GM18870 (cell line): ENCODE results near the gene MDFI.

Experiments
- ATAC-seq: cut with Tn5 transposase; IDR thresholded peaks from one replicate; pipeline ENCODE4 v1.9.1; 2021; ENCODE audit warnings: moderate library complexity; ENCODE audit not compliant: unreplicated experiment

The MDFI gene

DNA sequence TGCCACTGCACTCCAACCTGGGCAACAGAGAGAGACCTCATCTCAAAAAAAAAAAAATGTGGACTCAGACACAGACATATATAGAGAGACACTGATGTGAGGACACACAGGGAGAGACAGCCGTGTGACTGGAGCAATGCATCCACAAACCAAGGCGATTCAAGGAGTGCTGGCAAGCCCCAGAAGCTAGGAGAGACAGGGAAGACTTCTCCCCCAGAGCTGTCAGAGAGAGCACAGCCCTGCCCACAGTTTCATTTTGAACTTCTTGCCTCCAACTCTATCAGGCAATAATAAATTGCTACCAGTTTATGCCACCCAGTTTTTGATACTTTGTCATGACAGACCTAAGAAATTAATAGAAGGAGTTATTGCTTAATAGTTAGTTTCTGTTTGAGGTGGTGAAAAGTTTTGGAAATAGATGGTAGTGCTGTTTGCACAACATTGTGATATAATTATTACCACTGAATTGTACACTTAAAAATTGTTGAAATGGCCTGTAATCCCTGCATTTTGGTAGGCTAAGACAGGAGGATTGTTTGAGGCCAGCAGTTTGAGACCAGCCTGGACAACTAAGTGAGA, 5.1 kb upstream of the MDFI start:
- no peak for ATAC-seq

DNA sequence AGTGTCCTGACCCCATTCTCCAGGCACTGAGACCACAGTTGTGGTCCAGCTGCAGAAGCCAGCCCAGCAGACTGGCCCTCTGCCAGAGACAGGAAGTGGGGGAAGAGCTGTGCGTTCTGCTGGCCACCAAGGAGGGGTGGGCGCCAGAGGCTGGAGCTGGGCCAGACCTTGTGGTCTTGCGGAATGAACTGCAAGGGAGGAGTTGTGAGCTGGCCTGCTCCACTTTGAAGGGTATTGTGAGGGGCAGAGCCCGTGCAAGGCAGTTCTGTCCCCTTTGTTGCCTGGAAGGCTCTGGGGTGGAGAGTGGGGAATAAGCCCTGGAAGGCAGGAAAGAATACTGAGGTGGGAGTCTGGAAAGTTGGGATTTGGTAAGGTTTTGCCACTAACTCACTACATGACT, 3.6 kb upstream of the MDFI start:
- no peak for ATAC-seq

DNA sequence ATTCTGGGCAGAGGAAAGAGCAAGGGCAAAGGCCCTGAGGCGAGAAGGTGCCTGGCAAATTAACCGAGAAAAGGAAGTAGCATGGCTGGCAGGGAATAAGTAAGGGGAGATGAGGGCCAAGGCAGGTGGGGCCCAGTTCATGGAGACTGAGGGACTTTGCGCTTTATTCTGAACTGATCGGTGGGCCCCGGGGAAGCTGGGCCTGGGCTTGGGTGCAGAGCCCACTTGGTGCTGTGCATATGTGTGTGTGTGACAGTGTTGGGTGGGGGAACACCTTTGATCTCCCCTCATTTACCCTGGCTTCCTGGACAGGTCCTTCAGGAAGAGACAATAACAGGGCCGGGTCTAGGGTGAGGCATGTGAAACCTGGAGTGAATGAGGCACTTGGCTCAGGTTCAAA, 2.9 kb upstream of the MDFI start:
- no peak for ATAC-seq

DNA sequence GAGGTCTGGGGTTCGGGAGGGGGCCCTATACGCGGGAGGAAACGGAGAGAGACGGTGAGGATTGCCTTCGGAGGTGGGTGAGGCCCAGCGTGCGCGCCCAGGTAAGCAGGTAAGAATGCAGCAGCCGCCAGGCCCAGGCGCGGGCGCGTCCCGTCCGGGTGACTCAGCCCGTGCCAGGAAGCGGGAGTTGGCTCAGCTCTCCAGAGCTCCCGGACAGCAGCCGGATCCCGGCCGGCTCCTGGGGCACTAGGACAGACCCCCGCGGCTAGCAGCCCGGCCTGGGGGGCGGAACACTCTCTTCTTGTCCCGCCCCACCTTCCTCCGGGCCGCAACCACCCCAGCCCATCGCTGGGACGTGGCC, 1.5 kb upstream of the MDFI start:
- no peak for ATAC-seq

DNA sequence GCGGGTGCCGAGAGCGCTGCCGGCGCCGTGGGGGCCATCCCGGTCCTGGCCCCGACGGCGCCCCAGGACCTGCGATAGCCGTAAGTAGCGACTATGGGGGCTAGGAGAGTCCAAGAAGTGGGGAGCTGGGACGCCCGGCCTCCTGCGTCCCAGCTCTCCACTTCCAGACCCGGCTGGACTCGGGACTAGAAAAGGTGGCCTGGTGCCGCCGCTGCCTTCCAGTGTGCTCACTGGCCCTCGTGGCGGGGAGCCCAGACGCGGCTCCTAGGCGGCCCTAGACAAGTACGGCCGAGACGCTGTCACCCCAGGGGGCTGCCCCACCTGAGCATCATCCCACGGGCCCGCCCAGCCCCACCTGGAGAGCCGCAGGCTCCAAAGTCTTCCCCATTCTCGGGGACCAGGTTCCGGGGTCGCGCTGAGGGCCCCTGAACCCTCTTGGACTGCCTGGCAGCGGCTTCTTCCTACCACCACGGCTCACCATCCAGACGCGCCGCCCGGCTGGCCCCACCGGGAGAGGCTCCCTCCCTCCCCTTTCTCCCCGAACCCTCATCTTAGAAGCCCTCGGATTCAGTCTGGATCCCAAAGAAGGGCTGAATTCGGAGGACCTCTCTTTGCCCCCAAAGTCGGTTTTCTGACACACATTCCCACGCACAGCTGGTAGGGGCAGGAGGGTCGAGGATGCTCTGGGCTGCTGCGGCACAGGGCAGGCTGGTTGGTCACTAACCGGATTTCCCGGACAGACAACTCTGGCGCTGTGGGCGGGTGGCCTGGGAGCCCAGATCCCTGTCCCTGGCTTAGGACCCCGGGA, 870 bp upstream of the MDFI start:
- no peak for ATAC-seq

DNA sequence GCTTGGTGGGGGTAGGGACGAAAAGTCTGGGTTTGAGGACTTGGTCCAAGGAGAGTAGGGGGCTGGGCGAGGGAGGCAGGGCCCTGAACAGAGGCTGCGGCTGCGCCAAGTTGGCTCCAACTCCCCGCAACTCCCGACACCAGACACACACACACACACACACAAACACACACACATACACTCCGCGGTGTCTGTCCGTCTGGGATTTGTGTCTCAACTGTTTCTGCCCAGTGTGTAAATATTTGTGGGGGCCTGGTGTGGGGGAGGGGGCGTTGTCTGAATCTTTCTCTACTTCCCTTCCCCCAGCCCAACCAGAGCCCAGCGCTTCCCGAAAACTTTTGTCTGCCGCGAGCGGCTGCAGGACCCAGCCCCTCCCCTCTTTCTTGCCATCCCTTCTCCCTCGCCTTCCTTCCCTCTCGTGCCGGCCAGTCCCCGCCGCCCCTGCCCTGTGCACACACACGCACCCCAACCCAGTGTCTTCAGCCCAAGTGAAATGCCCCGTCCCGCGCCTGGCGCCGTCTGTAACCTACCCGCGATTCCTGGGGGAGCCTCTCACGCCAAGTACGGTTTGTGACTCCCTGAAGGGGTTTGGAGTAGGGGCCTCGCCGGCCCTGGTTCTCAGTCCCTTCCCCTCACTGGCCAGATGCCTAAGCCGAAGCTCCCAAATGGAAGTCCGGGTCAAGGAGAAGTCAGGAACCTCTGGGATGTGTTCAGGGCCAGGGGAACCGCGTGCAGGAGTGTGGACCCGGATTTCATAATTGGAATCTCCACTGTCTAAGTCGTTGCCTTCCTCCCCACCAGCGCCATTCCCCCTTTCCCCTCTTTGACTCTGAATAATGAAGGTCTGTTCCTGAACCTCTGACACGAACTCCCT, 904 bp downstream of the MDFI start:
- no peak for ATAC-seq

DNA sequence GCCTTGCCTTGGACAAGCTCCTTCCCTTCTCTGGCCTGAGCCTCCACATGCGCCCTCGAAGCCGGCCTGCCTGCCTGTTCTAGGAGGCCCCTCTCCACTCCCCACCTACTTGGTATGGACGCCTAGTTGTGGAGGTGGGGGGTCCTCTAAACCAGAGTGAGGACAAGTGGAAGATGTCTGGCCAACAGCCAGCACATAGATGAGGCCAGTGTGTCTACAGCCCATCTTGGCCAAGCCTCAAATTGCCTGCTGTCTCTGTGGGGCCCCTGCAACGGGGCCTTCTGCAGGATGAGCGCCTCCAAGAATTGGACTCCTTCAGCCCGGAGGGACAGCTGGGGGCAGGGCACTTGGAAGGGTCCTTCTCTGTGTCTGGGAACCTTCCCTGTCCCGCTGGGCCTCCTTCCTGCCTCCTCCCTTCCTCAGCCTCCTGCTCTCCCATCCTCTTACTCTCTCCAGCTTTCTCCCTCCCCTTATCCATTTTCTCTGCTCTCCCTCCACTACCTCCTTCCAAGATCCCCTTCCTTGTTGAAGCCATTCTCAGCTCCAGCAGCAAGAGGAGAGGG, 1.6 kb downstream of the MDFI start:
- no peak for ATAC-seq

DNA sequence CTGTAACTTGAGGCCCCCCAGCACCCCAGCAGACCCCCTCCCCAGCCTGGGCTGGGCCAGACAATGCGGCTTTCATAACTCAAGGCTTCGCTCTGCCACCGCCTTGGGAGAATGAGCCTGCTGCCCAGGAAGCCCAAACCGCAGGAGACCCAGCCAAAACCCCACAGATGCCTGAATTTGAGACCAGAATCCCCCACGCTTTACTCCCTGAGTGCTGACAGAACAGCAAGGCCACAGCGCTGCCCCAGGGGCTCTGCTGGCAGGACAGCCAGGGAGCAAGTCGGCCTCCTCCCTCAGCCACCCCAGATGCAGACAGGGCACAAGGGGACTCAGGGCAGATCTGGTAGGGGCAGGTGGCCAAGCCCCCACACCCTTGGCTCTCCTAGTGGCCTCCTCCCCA, 2.2 kb downstream of the MDFI start:
- no peak for ATAC-seq

DNA sequence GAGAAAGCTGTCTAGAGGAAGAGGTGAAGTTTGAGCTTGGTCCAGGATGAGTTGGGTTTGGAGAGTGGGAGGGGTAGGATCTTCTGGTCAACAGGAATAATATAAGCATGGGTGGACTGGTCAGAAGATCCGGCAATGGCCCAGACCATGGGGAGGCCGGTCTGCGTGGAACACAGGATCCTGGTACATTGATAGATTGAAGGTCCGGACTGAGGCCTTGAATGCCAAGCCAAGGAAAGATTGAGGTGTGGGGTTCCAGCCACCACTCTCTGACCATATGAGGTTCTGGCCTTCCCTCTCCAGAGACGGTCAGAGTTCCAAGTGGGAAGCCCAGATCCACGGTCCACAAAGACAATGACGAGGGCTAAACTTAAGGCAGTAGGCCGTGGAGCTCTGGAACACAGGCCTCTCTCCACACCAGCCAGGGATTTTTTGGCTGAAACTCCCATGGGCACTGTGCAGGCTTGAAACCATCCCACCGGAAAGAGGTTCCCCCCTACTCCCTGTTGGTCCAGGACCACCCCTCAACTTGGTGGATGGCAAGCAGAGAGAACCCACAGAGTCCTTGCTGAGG, 3.2 kb downstream of the MDFI start:
- ATAC-seq: no peak

DNA sequence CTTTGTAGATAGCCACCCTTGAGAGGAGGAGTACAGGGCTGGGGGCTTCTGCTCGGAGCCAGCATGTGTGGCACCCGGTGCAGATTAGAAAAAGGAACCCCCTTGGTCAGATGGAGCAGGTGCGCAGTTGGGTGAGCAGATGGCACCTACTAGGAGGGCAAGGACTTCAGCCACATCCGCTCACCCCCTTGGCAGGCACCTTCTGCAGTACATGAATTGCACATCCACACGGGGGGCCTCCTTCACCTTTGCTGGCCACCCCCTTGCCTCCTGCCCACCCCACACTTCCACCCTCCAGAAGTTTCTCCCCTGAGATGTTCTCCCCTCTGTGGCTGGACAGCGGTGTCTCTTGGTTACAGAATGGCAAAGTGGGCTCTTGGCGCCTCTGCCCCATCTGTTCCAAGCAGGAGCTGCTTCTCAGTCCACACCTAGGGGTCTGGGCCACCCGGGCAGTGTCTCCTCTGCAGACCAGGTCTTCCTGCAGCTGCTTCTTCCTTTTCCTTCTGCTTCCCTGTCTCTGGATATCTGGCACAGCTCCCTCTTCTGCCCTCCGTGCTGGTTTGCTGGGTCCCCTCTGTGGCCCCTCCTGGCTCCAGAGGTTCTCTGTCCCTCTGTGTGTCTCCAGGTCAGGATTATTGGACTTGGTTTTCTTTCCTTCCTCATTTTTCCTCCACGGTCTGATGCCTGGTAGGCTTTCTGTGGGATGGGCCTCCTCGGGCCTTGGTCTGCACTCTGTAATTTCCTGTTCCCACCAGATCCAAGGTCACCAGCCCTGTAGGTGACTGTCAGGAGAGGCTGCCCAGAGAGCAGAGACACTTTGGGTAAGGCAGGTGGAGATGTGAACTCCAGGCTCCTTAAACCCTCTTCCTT, 4.1 kb downstream of the MDFI start:
- ATAC-seq: no peak

DNA sequence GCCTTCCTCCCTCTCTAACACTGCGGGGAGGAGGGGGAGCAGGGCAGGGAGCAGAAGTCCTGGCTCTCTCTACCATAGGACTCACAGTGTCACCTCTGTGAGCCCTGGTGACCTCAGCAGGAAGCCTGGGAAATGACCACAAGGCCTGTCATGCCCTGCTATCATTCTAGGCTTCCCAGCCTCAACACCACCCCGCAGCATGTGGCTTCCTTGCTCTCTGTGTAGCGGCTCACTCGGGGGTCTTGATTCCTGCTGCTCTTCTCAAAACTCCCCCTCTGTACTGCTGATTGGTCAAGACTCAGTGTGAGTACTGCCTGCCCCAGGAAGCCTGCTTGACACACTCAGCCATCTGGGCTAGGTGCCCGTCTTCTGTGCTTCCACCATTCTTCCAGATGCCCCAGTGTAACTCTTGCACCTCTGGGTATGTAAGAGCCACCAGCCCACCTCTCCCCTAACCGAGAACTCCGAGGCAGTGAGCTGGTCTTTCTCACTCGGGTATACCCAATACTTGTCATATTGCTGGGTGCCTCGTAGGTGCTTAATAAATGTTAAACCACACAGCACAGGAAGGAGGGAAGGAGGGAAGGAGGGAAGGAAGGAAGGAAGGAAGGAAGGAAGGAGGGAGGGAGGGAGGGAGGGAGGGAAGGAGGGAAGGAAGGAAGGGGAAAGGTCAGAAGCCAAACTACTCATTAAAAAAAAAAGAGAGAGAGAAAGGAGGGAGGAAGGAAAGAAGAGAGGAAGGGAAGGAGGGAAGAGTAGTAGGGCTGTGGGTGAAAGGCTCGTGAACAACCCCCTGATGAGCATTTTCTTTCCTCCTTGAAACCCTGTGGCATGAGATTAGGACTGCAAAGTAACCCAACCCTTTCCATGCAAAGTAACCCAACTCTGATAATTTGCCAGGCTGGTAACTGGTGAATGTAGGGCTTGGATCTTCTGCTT, 5.0 kb downstream of the MDFI start:
- no peak for ATAC-seq

DNA sequence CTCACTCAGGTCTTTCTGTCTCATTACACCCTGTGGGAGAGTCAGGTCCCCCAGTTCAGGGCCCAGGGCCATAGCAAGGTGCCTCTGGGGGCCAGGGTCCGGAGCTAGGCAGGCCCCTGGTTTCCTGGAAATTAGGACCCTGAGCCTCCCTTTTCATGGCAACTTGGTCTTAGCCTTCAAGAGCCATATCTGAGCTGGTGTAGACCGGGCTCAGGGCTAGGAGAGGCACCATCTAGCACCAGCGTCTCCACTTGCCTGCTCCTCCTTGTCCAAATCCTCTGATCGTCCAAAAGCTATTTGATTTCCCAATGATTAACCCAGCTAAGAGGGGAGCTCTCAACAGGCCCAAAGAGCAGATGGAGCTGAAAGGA, 5.6 kb downstream of the MDFI start:
- no peak for ATAC-seq

DNA sequence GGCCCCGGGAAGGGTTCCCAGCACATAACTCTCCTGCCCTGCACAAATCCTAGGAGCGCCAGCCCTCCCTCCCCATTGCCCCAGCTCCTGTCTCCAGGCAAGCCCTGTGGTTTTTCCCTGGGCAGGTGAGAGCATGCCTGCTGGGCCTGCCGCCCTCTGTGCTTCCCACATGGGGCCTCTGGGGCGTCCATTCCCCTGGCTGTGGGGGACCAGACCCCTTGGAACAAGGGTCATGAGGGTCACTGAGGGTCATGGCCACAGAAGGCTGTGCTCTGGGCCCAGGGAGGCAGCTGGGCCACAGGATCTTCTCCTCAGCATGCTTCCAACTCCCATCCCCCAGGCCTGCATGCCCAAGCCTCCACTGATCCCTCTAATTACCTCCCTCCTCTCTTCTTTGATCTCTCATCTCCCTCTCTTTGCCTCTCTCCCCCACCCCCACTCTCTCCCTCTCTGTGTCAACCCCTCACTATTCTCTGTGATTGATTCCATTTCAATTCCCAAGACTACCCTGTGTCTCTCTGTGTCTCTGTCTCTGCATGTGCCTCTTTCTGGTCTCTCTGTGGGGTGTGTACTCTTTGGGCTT, 6.1 kb downstream of the MDFI start:
- no peak for ATAC-seq

DNA sequence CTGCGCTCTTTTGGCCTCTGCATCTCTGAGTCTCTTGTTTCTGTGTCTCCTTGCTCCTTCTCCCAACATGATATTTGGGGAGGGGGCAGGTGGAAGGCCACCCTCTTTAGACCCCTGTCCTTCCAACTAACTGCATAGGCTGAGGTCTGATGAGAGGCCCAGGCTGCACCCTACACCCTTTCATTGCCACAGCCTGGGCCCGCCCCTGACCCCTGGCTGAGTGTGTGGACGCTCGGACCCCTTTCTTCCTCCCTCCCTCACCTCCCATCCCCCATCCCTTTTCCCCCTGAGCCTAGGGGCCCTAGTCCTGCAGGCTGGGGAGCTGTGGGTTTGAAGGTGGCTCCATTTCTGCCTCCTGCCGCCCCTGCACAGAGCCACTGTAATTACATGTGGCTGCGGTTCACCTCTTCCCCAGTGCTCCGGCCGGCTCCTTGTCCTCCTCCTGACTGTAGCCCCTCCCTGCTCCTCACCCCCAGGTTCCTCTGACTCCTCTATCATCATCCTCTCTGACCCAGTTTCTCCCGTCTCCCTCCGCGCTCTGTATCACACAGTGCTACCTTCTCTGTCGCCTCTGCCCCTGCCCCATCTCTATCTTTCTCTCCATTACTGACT, 6.8 kb downstream of the MDFI start:
- no peak for ATAC-seq

DNA sequence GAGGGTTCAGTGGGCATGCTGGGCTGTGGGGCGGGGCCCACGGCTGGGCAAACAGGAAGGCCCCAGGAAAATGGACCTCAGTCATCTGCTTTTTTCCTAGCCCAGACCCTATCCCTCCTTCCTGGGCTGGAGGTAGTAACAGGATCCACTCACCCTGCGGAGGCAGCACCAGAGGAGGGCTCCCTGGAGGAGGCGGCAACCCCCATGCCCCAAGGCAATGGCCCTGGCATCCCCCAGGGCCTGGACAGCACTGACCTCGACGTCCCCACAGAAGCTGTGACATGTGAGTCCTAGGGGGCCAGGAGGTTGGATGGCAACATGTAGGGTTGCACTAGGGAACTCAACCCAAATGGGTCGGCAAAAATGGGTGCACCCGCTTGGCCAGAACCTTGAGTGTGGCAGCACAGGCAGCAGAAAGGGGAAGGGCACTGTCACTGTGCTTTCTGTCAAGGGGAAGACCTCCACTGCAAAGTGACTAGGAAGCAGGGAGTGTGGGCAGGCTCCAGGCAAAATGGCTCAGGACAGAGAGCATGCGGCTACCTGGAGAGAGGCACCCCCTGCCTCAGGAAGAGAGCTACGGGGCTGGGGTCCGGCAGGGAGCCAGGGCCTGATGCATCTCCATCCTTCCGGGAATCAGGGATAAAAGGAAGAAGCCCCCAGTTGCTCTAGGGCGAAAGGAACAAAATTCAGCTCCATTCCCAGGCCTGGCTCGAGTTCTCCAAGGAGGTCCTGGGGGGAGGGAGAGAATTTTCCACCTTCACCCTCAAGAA, 7.9 kb downstream of the MDFI start:
- ATAC-seq: no peak

DNA sequence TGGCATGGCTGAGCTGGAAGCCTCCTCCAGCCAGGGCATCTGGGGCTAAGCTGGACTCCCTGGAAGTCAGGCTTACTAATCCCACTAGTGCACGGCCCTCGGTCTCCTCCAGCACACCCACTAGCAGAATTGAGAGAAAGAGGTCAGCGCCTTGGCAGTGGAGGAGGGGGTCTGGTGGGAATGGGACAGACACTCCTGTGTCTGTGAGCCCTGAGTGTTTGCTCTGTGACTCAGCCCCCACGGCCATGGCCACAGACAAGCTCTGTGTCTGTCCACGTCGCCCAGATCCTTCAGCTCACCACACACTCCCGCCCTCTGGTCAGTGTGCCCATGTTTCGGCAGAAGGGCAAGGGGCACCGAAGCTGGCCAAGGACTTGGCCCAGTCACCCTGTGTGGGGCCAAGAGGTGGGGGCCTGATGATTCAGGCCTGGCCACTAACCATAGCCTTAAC, 8.8 kb downstream of the MDFI start:
- ATAC-seq: no peak

DNA sequence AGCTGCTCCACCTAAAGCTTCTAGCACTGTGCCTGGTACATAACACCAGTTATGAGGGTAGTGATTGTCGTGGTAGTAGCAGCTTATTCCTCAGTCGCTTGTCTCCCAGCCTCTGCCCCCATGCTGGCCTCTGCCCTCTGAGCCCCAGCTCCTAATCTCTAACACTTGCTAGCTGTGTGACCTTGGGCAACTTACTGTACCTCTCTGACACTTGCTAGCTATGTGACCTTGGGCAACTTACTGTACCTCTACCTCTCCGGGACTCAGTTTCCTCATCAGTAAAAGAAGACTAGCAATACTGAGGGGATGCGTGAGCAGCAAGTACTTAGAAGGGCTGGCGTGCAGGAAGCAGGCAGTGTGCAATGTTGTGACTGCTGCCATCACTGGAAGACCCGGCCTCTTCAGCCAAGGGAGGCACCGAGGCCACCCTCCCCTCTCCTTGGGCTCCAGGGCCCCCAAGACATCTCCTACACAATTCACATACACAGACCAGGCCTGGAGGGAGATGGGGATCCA, 9.9 kb downstream of the MDFI start:
- no peak for ATAC-seq
